Stimulated activated naive CD8-positive, alpha-beta T cell treated with anti-CD3 and anti-CD28 coated beads, Interleukin-15, amount 100 ng/mL, for 72 hours (primary cell): Measurements from ENCODE around the gene DLX2.
"Not testable (repeated sequence)": the region's sequence is repeated elsewhere in the genome, so short reads cannot be mapped to it uniquely, and the experiment has no call there.

Experiments
- ATAC-seq: fragments of 150-1000 bp; cut with Tn5 transposase; 2 replicates; pipeline ENCODE4 v1.10.0; 2021; ENCODE audit warnings: mild to moderate bottlenecking, moderate library complexity
- DNase-seq, 2 donors: peaks; one replicate each; pipeline ENCODE4 v3.0.0; 2021 to 2022
- H3K27ac Mint-ChIP-seq, 2 donors: one replicate each; pipeline ENCODE4 v1.8.0; 2022; ENCODE audit warnings: mild to moderate bottlenecking in 2 of 2, mixed read lengths in 2 of 2, moderate library complexity in 2 of 2
- H3K27me3 Mint-ChIP-seq: one replicate; pipeline ENCODE4 v1.8.0; 2022; ENCODE audit warnings: mixed read lengths
- H3K4me1 Mint-ChIP-seq: one replicate; pipeline ENCODE4 v1.8.0; 2022; ENCODE audit warnings: mild to moderate bottlenecking, mixed read lengths
- H3K4me3 Mint-ChIP-seq, 2 donors: one replicate each; pipeline ENCODE4 v1.8.0; 2022; ENCODE audit warnings: mild to moderate bottlenecking in 2 of 2, mixed read lengths in 2 of 2, moderate library complexity in 1 of 2
- H3K9me3 Mint-ChIP-seq, 2 donors: one replicate each; pipeline ENCODE4 v1.8.0; 2022; ENCODE audit warnings: mixed read lengths in 2 of 2

DLX2 gene

GRCh38 chr2:172062402-172063004 is 40.2 kb downstream of the DLX2 start:
- H3K27ac Mint-ChIP-seq = no peak overlapping the region
- H3K9me3 Mint-ChIP-seq = no peaks in the 10 kb centered on the region
- no peak for DNase-seq
- no peaks in the 10 kb centered on the region for H3K4me1 Mint-ChIP-seq
- ATAC-seq = no peak
- H3K4me3 Mint-ChIP-seq = no peak overlapping the region
- H3K27me3 Mint-ChIP-seq = no peaks in the 10 kb centered on the region

- not testable (repeated sequence) for H3K27me3 Mint-ChIP-seq, H3K27ac Mint-ChIP-seq, H3K4me3 Mint-ChIP-seq, H3K4me1 Mint-ChIP-seq, DNase-seq, ATAC-seq, H3K9me3 Mint-ChIP-seq
These were observed 42.6 kb downstream of the DLX2 start for GRCh38 chr2:172060118-172060517.

DNA sequence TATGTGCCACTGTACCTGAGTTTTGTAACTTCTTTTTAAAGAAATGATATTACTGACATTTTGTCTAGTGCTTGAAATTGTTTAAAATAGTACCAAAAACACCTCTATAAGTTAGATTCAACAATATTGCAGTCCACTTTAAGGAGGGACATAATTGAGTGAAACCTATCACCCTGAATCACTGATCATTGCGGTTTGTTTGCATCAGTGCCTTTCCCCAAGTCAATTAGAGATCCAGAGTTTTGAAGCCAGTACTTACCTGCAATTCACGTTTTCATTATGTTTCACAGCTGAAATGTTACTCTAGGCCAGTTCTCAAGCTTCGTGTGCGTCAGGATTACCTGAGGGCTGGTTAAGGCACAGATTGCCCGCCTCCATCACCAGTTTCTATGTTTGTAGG is 44.0 kb downstream of the DLX2 start:
- no peaks in the 10 kb centered on the region for H3K4me1 Mint-ChIP-seq

DNA sequence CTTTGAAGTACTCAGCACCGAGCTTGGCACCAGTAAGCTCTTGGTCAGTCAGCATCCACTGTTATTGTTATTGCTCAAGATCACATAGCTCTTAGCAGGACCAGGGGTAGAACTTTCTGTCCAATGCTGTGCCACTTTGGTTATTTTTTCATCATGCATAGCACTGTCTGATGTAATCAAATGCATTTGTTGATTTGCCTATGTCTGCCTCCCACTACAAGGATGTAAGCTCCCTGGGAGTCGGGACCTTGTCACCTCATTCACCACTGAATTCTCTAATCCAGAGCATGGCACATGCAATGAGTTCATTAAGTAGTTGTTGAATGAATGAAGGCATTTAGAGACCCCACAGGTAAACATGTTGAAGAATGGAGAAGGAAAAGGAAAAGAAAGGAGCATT is 46.4 kb downstream of the DLX2 start:
- DNase-seq (no peak), ATAC-seq (no peak)
- Mint-ChIP-seq H3K27ac (no peak overlapping the region), H3K4me3 (no peak overlapping the region), H3K4me1 (no peaks in the 10 kb centered on the region), H3K27me3 (no peaks in the 10 kb centered on the region), H3K9me3 (no peaks in the 10 kb centered on the region)

More for the DNA sequence above, 44.0 kb downstream of the DLX2 start:
- ATAC-seq (no peak), DNase-seq (no peak)
- no peaks in the 10 kb centered on the region for H3K27me3 Mint-ChIP-seq
- no peaks in the 10 kb centered on the region for H3K9me3 Mint-ChIP-seq
- peak overlapping the region in 1 of 2 donors; percentile 34 for H3K27ac Mint-ChIP-seq
- no peak overlapping the region for H3K4me3 Mint-ChIP-seq

DNA sequence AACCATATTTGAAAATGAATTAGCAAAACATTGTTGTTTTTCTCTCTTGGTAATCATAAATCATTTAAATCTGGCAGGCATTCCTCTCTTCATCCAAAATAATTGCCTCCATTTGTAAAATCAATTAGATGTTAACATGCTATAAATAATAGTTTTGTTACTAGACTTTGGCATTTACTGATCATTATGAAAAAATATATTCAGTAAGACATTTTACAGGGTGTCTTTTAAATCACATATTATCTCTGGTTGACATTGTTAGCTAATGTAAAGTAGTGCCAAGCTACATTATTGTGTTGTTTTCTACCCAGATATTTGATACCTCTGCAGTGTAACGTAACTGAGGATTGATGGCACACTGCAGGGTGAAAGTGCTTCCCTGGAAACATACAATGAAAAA is 49.2 kb downstream of the DLX2 start:
- no peak overlapping the region for H3K4me3 Mint-ChIP-seq
- H3K27ac Mint-ChIP-seq = no peak overlapping the region
- H3K27me3 Mint-ChIP-seq = no peaks in the 10 kb centered on the region
- no peaks in the 10 kb centered on the region for H3K9me3 Mint-ChIP-seq
- no peak for DNase-seq
- ATAC-seq = no peak
- no peaks in the 10 kb centered on the region for H3K4me1 Mint-ChIP-seq

GRCh38 chr2:172052000-172052983 is 50.4 kb downstream of the DLX2 start:
- Mint-ChIP-seq H3K27ac (no peak overlapping the region), H3K4me3 (no peak overlapping the region), H3K4me1 (no peaks in the 10 kb centered on the region), H3K9me3 (no peaks in the 10 kb centered on the region), H3K27me3 (no peaks in the 10 kb centered on the region)
- ATAC-seq (no peak), DNase-seq (no peak)

GRCh38 chr2:172050479-172051125 is 52.1 kb downstream of the DLX2 start:
- Mint-ChIP-seq H3K4me1 (peaks cover 5% of the 10 kb centered on the region), H3K4me3 (no peak overlapping the region), H3K27me3 (no peaks in the 10 kb centered on the region), H3K27ac (no peak overlapping the region), H3K9me3 (no peaks in the 10 kb centered on the region)
- ATAC-seq (no peak), DNase-seq (no peak)

GRCh38 chr2:172049567-172050120 is 53.1 kb downstream of the DLX2 start:
- H3K27me3 Mint-ChIP-seq = no peaks in the 10 kb centered on the region
- H3K4me1 Mint-ChIP-seq = peaks cover 5% of the 10 kb centered on the region
- no peaks in the 10 kb centered on the region for H3K9me3 Mint-ChIP-seq
- no peak overlapping the region for H3K4me3 Mint-ChIP-seq
- ATAC-seq (no peak), DNase-seq (no peak)
- H3K27ac Mint-ChIP-seq = no peak overlapping the region
